ENCODE data around the gene BRSK2. TPM values are rescaled to one million over a fixed set of nuclear protein-coding genes. Genes with fewer than 3 reads are reported as not detected.

BRSK2 gene
- total RNA-seq, 4 donors from 2014 or later = 0.23 to 0.68 TPM; not detected in 2

GRCh38 chr11:1403078-1403620, 13.4 kb downstream of the BRSK2 start:
- H3K4me3 ChIP-seq (ENCODE audit: low read depth, poor library complexity, severe bottlenecking) = no peak overlapping the region
- 86 to 87% methylated on average over 10 to 12 of the region's 16 CpGs for WGBS, 2 donors
- TF ChIP-seq CTCF (IDR thresholded peaks at IDR 0.05) = no peak
- TF ChIP-seq POLR2A (IDR thresholded peaks at IDR 0.05) = no peak
- intact Hi-C loops (cut with DNase I; ENCODE audit: low total_unique reads) = no loop called here
- no peak for DNase-seq (ENCODE audit: low spot score in 2 of 2)

- WGBS, 2 donors = 74 to 80% methylated on average over 20 to 23 of the region's 23 CpGs
- DNase-seq (ENCODE audit: low spot score in 2 of 2) = no peak
- TF ChIP-seq POLR2A (IDR thresholded peaks at IDR 0.05) = no peak
- TF ChIP-seq CTCF (IDR thresholded peaks at IDR 0.05) = no peak
- no peak overlapping the region for H3K4me3 ChIP-seq (ENCODE audit: low read depth, poor library complexity, severe bottlenecking)
- intact Hi-C loops (cut with DNase I; ENCODE audit: low total_unique reads) = no loop called here
Observed at GRCh38 chr11:1403721-1404460, 14.2 kb downstream of the BRSK2 start.

GRCh38 chr11:1404461-1405185, 14.9 kb downstream of the BRSK2 start:
- intact Hi-C loops (cut with DNase I; ENCODE audit: low total_unique reads) = no loop called here
- no peak for DNase-seq (ENCODE audit: low spot score in 2 of 2)
- no peak overlapping the region for H3K4me3 ChIP-seq (ENCODE audit: low read depth, poor library complexity, severe bottlenecking)
- no peak for TF ChIP-seq CTCF (IDR thresholded peaks at IDR 0.05)
- no peak for TF ChIP-seq POLR2A (IDR thresholded peaks at IDR 0.05)
- WGBS, 2 donors = 65 to 69% methylated on average over 14 to 25 of the region's 25 CpGs

GRCh38 chr11:1405186-1406020, 15.7 kb downstream of the BRSK2 start:
- intact Hi-C loops (cut with DNase I; ENCODE audit: low total_unique reads) = no loop called here
- 75 to 77% methylated on average over 22 to 23 of the region's 24 CpGs for WGBS, 2 donors
- DNase-seq (ENCODE audit: low spot score in 2 of 2) = no peak
- H3K4me3 ChIP-seq (ENCODE audit: low read depth, poor library complexity, severe bottlenecking) = no peak overlapping the region
- TF ChIP-seq POLR2A (IDR thresholded peaks at IDR 0.05) (no peak), CTCF (IDR thresholded peaks at IDR 0.05) (no peak)

- WGBS, 2 donors = 68 to 84% methylated on average over 13 to 21 of the region's 31 CpGs
- no peak for DNase-seq (ENCODE audit: low spot score in 2 of 2)
- TF ChIP-seq POLR2A (IDR thresholded peaks at IDR 0.05) (no peak), CTCF (IDR thresholded peaks at IDR 0.05) (no peak)
Observed at GRCh38 chr11:1406571-1407485, 17.1 kb downstream of the BRSK2 start.

More at GRCh38 chr11:1406571-1407485, 17.1 kb downstream of the BRSK2 start:
- intact Hi-C loops (cut with DNase I; ENCODE audit: low total_unique reads) = no loop called here
- no peak overlapping the region for H3K4me3 ChIP-seq (ENCODE audit: low read depth, poor library complexity, severe bottlenecking)
